ENCODE data around the gene FBXL7.

The FBXL7 gene

GRCh38 chr5:15720515-15720914, 220.5 kb downstream of the FBXL7 start:
- no peak for DNase-seq

- DNase-seq: no peak
These were observed 222.3 kb downstream of the FBXL7 start for GRCh38 chr5:15722305-15722704.

DNA sequence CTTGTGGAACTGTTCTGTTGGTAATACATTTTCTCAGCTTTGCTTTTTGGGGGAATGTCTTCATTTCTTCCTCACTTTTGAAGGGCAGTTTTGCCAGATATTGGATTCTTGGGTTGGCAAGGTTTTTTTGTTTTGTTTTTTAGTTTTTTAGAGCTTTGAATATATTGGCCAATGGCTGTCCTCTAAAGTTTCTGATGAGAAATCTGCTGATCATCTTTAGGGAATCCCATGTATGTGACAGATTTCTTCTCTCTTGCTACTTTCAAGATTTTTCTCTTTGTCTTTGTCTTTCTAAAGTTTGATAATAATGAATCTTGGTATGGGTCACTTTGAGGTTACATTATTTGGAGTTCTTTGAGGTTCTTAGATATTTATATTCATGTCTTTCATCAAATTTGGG, 227.4 kb downstream of the FBXL7 start:
- no peak for DNase-seq

GRCh38 chr5:15728811-15729210, 228.8 kb downstream of the FBXL7 start:
- DNase-seq: no peak

- no peak for DNase-seq
These were observed 231.7 kb downstream of the FBXL7 start for GRCh38 chr5:15731699-15732098.

- no peak for DNase-seq
These were observed 234.1 kb downstream of the FBXL7 start for GRCh38 chr5:15734058-15734457.

- no peak for DNase-seq
These were observed 237.2 kb downstream of the FBXL7 start for GRCh38 chr5:15737036-15737821.

- no peak for DNase-seq
These were observed 238.1 kb downstream of the FBXL7 start for GRCh38 chr5:15737871-15738664.

DNA sequence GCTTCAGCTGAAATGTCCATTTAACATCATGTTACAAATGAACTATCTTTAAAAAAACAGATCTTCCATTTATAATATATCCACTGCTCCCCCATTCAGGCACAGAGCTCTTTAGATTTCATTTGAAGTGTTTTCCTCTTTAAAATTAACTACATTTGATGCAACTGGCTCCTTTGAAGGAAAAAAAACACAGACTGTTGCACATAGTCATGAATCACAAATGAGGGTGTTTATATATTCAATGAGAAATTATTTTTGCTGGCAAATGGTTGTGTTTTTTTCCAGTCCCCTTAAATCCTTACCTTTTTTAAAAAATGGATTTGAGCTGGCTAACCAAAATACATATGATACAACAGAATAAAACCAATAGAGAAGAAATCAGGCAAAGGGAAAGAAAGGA, 240.4 kb downstream of the FBXL7 start:
- DNase-seq: no peak

GRCh38 chr5:15741591-15741990, 241.6 kb downstream of the FBXL7 start:
- DNase-seq: no peak

- no peak for DNase-seq
These were observed 246.9 kb downstream of the FBXL7 start for GRCh38 chr5:15746833-15747232.

DNA sequence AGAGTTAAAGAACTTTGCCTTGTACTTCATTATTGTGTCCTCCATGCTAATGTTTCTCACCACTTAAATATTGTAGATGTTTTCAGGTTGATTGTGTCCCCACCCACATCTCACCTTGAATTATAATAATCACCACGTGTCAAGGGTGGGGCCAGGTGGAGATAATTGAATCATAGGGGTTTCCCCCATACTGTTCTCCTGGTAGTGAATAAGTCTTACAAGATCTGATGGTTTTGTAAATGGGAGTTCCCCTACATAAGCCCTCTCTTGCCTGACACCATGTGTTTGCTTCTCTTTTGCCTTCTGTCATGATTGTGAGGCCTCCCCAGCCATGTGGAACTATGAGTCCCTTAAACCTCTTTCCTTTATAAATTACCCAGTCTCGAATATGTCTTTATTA, 248.3 kb downstream of the FBXL7 start:
- no peak for DNase-seq

GRCh38 chr5:15752663-15753285, 252.8 kb downstream of the FBXL7 start:
- DNase-seq: no peak

- DNase-seq: no peak
These were observed 253.8 kb downstream of the FBXL7 start for GRCh38 chr5:15753752-15754151.

DNA sequence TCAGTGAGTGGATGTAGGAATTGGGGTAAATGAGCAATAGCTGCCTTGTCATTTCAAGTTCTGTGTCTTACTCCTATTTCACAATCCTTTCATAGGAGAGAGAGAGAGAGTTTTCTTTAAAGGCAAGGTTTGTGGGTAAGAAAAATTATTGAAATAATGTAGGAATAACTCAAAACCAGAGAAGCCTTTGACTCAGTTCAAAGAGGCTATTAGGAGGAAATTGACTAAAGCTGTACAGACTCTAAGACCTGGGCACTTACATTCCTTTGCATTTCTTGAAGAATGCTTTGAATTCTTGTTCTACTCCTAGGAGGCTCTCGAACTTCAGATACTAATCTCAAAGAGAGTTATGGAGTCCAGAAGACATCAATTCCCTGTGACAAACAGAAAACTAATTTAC, 257.1 kb downstream of the FBXL7 start:
- no peak for DNase-seq

DNA sequence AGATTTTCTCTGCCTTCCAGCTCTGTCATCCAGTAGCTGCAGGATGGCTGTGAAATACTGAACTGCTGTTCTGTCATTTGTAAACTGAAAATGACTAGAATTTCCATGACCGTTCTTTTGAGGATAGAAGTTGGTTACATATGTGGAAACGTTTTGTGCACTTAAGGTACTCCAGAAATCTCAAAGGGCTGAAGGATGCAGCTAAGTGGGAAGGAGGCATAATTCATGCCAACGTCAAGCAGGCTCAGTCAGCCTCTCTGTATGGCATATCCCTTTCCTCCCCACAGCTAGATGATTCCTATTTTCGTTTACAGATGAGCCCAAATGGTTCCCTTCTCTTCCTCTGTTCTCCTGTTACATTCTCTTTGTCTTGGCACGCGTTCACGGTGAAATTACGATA, 257.6 kb downstream of the FBXL7 start:
- DNase-seq: no peak

DNA sequence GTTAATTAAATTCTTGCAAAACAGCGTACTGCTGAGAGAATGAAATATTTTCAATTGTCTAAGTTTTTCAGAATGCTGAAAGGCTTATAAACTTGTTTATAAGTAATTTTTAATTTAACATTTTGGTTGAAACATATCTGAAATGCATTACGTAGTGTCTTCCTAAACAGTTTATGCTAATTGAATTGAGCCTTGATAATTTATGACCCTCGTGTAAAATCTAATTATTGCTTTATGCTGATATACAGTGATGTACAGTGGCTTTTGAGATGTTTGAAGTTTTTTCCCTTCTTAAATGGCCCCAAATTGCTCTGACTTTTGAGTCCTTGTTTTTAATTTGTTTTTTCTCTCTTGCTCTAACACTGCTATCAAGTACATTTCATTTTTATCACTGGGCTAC, 262.7 kb downstream of the FBXL7 start:
- DNase-seq: no peak

- DNase-seq: no peak
These were observed 263.8 kb downstream of the FBXL7 start for GRCh38 chr5:15763754-15764153.

DNA sequence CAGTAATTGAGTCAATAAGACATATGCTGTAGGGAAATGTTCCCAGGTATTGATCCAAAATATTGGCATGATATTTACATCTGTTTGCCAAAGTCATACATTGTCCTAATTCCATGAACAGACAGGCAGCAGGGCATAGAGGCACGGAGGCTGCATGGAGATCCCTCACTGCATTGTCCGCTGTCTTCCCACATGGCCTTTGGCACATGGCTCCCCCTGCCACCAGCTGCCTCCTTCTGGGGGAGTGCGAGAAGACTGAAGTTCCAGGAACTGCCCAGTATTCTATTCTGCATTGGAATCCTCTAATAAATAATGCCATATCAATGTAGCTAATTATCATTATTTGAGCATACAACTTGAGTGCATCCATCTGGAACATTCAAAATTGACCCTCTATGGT, 269.0 kb downstream of the FBXL7 start:
- no peak for DNase-seq

GRCh38 chr5:15772131-15772530, 272.2 kb downstream of the FBXL7 start:
- DNase-seq: no peak

GRCh38 chr5:15774632-15775031, 274.7 kb downstream of the FBXL7 start:
- no peak for DNase-seq

DNA sequence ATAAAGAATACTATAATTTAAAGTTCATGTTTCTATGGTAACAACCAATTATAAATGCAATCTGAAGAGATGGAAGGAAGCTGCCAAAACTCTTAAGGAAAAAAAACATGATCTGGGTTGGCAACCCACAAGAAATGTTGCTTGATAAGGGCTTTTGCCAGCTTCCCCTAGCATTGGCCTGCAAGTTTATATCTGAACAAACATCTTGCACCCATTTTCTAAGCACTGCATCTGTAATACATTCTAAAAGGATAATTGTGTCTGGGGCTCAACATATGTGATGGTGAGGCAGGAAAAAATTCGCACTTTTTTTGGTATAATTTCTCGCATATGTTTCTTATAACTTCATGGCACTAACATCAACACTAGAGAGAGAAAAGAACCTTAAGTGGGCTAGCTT, 276.4 kb downstream of the FBXL7 start:
- no peak for DNase-seq

- DNase-seq: no peak
These were observed 283.8 kb downstream of the FBXL7 start for GRCh38 chr5:15783734-15784133.

DNA sequence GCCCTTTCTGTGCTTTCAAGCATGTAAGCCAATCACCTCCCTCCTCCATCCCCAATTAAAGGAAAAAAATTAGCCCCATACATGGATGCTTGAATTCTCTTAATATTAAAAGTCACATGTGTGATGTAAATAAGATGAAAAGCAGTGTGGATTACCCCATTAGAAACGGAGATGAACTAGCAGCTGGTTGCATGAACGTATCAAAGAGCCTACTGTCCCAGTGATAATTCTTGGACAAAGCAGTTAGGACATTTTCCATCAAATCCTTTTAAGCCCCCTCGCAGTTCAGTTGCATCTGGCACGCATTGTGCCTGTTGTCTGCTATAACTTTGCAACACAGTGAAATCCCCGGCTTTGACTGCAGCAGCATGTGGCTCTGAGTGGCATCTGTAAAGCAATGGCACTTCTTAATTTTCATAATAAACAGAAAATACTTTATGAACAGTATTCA, 285.6 kb downstream of the FBXL7 start:
- DNase-seq: no peak
